VCaP (cell line): Measurements from ENCODE around the gene HHIPL2.

ENCODE experiments used
- H3K27ac ChIP-seq: fragments of 450-650 bp; 2 replicates; pipeline ENCODE4 v1.5.1; 2017
- TF ChIP-seq, protein P1 (sequence below): fragments of 450-650 bp; conservative IDR thresholded peaks from 2 replicates; pipeline ENCODE4 v1.5.1; 2017; ENCODE audit warnings: mild to moderate bottlenecking, moderate library complexity

HHIPL2 gene

GRCh38 chr1:222555992-222556615 is 8.2 kb upstream of the HHIPL2 start:
- TF ChIP-seq, protein P1, sequence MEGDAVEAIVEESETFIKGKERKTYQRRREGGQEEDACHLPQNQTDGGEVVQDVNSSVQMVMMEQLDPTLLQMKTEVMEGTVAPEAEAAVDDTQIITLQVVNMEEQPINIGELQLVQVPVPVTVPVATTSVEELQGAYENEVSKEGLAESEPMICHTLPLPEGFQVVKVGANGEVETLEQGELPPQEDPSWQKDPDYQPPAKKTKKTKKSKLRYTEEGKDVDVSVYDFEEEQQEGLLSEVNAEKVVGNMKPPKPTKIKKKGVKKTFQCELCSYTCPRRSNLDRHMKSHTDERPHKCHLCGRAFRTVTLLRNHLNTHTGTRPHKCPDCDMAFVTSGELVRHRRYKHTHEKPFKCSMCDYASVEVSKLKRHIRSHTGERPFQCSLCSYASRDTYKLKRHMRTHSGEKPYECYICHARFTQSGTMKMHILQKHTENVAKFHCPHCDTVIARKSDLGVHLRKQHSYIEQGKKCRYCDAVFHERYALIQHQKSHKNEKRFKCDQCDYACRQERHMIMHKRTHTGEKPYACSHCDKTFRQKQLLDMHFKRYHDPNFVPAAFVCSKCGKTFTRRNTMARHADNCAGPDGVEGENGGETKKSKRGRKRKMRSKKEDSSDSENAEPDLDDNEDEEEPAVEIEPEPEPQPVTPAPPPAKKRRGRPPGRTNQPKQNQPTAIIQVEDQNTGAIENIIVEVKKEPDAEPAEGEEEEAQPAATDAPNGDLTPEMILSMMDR: no peak
- H3K27ac ChIP-seq: no peak overlapping the region

DNA sequence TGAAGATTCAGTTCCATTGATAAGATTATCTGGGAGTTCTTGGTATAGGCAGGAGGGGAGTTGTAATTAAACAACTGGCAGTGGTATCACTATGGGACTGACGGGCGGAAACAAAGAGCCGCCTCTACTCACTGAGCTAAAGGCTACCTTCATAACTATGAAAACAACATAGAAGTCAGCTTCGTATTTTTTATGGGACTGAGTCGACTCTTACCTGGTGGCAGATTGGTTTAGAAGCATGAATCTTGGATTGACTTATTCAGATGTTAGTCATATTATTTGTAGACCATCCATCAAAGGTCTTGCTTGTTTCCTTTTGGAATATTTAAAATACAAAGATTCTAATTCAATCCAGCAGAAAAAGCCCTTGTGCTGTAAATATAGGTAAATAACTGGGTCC is 6.3 kb upstream of the HHIPL2 start:
- no peak overlapping the region for H3K27ac ChIP-seq
- TF ChIP-seq, protein P1: no peak

DNA sequence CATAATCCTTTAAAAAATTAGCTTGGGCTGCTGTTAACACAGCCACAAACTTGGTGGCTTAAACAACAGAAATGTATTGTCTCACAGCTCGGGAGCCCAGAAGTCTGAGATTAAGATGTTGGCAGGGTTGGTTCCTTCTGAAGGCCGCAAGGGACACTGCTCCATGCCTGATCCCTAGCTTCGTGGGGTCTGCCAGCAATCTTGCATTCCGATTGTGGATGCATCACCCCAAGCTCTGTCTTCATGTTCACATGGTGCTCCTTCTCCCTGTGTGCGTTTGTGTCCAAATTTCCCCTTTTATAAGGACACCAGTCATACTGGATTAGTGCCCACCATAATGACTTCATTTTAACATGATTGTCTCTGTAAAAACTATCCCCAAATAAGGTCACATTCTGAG is 5.0 kb upstream of the HHIPL2 start:
- TF ChIP-seq, protein P1: no peak
- no peak overlapping the region for H3K27ac ChIP-seq

DNA sequence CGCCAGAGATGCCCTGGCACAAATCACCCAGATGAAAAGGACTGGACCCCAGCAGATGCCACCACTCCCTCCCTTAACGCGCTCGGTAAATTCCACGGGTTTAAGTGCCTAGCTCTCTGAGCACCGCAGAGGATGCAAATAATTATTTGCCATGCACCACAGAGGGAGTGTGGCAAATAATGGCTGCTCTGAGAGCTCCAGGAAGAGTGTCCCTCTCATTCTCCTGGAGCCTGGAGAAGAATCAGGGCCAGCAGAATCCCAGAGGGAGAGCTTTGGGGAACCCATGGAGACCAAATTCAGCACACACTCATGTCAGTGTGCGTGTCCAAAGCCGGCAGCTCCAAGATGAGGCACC is 667 bp downstream of the HHIPL2 start:
- H3K27ac ChIP-seq: no peak overlapping the region
- TF ChIP-seq, protein P1: no peak

DNA sequence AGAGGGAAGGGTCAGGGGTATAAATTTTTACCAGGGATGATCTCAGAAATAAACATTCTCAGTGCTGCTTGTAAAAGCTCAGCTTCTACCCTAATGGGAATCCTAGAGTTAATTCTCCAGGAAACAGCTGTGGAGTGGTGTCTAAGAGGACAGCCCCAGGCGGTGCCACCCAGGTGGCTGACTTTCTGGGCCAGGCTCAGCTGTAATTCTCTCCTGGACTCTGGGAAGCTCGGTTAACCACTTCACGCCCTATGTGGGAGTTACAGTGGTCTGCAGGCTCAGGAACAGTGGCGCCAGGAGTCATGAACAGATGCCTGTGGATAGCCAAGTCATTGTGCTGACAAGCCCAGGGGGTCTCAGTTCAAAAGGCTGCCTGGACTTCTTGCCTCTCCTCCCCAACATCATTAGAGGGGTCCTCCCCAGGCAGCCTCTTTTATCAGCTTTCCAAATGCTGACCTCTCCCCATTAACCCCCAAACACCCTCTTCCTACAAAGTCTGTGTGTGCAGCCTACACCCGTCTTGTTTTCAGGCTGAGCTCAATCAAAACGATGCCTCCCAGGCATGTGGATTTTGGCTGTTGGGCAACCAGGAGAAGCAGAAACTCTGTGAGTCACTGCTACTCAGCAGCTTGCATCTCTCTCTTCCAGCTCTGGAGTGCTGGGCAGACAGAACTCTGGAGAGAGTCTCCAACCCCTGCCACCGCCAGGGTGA is 1.2 kb downstream of the HHIPL2 start:
- TF ChIP-seq, protein P1: no peak
- H3K27ac ChIP-seq: no peak overlapping the region

GRCh38 chr1:222546091-222546490 is 1.8 kb downstream of the HHIPL2 start:
- H3K27ac ChIP-seq: no peak overlapping the region
- TF ChIP-seq, protein P1: no peak

GRCh38 chr1:222543817-222544216 is 4.1 kb downstream of the HHIPL2 start:
- no peak overlapping the region for H3K27ac ChIP-seq
- TF ChIP-seq, protein P1: peak; percentile 24; the same call in 1 of the 2 replicates
